HS-5 (cell line): ENCODE results near the gene COL3A1.

ENCODE experiments used
- DNase-seq: peaks from one replicate; pipeline ENCODE4 v3.0.0-alpha.2; 2012; ENCODE audit warnings: low read depth

The COL3A1 gene

DNA sequence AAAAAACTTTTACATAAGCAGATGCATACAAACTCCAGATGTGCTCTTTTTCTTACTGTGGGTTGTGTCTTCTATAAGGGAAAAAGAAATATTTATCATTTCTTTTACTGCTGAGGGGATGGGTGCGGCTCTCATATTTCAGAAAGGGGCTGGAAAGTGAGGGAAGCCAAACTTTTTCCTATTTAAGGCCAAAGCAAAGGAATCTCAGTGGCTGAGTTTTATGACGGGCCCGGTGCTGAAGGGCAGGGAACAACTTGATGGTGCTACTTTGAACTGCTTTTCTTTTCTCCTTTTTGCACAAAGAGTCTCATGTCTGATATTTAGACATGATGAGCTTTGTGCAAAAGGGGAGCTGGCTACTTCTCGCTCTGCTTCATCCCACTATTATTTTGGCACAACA, at the start of gene COL3A1:
COL3A1 (plus strand) TSS at position 210 of the 400 bp plus-strand sequence; CDS start at position 327, 117 bp downstream.
- no peak for DNase-seq

DNA sequence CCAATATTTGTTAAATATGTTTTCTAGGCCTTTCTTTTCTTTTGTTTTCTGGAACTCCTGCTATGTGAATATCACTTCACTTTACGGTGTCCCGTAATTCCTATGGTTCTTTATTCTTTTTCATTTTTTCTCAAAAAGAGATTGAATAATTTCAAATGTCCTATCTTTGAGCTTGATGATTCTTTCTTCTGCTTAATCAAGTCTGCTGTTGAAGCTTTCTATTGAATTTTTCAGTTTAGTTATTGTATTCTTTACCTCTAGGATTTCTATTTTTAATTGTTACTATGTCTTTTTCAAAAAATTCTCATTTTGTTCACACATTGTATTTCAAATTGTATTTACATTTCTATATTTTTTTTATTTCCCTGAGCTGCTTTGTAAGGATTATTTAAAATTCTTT, 45.5 kb upstream of the COL3A1 start:
- no peak for DNase-seq

DNA sequence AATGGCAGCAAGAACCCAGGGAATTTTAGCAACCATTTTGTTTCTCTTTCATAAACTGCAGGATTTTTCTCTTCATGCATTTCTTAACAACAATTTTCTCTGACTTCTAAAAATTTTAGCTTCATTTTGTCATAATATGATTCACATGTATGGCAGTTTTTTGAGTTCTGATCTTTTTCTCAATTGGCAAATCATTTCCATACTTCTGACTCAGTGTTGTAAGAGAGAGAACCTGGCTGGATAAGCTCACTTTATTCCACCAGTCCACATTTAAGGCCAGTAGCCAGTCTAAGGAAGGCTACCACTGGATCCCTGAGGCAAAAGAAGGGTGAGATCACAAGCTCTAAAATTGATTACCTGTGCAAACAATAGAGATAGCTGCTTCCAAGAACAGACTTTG, 42.8 kb upstream of the COL3A1 start:
- DNase-seq = no peak

DNA sequence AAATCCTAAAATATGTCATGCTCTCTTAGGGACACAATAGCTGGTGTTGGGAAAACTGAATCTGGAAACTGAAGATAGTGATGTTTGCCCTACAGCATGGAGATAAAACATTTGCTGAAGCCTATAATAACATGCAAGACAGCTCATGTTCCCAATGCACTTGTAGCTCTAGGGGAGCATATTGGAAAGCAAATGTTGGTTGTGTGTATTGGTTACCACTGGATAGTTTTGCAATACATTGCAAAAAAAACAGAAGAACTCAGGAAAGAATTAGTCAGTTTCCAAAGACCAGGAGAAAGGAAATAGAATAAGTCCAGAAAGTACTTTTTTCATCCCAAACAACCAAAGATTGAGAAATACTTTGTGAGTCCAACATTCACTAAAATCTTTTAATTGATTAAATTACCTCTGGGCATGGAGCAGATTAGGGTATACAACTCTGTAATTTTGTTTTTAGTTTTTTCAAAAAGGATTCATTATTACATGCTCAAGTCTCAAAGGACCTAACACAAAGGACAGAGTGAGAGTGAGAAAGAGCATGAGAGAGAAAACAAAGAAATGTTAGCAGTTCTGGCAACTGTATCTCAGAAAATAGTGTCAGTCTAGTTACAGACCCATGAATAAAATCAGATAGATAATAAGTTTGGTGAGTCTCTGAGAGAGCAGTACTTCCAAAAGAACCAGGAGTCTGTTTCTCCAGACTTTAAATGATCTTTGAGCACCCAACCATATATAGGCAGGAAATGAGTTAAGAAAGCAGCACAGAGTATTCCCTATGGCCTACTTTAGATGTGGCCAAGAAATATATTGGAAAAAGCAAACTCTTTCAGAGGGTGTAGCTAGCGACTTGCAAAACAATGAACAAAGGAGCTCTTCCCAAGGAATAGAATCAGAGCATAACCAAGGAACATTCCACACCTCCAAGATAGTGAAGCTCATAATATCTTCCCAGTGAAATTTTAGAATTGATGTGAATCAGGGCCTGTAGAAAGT, 36.6 kb upstream of the COL3A1 start:
- DNase-seq = no peak

DNA sequence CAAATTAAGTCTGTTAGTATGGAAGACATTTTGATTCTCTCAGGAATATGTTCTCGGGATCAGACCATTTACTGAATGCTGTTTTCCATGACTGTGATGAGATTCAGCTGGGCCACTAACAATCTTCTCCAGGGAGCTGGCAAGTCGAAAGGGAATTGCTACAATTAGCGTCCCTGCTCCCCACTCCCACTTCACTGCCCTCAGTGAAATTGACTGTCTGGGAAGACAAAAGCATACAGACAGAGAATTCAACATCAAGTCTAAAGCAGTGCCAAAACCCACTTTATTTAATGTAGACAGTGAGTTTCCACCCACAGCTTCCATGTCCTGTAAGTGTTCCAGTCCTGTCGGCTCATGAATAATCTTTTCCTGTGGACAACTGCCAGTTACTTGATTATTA, 34.0 kb upstream of the COL3A1 start:
- DNase-seq = no peak

DNA sequence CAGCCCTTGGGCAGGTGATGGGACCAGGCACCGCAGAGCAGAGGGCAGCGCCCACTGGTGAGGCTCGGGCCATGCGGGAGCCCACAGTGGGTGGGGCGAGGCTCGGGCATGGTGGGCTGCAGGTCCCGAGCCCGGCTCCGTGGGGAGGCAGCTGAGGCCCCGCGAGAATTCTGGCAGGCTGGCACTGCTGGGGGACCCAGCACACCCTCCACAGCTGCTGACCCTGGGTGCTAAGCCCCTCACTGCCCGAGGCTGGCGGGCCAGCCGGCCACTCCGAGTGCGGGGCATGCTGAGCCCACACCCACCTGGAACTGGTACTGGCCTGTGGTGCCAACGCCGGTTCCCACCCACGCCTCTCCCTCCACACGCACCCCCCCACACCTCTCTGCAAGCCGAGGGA, 29.7 kb upstream of the COL3A1 start:
- no peak for DNase-seq

DNA sequence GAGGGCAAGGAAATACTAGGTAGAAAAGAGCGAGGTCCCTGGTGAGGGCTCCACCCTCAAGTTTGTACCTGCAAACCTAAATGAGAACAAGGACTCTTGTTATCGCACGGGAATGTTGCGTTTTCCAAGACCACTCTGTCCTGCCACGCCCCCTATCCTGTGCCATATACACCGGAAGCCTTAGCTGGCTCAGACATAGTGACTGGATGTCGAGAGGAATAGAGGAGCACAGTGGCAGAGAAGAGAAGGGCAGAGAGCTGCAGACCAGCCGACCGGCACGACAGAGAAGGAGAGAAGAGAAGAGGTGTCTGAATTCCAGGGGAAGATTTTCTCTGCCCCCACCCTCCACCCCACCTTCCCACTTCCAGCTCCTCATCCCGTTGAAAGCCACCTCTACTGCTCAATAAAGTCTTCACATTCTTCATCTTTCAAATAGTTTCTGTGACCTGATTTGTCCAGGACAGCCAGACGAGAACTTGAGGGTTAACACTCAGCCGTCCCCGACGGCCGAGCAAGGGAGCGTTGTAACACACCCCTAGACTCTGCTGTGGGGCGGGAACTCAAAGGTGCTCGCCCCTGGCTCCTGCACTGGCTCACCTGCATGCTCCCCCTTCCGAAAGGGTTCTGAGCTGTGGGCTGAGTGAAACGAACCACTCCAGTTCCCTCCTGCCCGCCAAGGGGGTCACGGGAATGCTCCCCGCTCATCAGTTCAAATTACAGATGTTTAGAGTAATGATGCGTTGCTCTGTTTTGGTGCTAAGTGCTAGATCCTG, 24.9 kb upstream of the COL3A1 start:
- DNase-seq = no peak

DNA sequence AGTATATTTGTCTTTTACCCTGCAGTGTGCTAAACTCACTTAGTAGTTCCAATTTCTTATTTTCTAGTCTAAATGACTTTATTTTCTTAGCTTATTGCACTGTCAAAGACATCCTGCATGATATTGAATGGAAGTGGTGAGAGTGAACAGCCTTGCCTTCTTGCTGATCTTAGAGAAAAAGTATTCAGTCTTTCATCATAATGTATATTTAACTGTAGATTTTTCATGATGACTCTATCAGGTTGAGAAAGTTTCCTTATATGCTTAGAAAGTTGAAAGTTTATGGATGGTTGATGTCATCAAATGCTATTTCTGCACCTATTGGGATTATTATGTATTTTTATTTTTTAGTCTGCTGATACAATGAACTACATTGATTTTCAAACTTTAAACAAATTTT, 21.3 kb upstream of the COL3A1 start:
- DNase-seq = no peak

DNA sequence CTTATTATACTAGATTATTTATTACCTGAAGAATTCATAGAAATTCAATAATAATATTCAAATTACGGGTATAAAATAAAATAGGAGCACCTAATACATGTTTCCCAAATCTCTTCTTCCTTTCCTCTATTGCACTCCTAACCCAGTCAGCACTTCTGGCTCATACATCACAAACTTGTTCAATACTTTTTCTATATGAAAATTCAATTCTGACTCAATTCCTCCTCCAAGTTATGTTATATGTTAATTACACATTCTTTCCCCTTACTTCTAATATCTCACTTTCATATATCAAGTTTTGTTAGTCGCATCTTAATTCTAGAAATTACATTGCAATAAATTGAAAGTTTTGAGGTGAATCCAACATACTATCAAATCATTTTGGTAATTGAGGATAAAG, 17.9 kb upstream of the COL3A1 start:
- no peak for DNase-seq

DNA sequence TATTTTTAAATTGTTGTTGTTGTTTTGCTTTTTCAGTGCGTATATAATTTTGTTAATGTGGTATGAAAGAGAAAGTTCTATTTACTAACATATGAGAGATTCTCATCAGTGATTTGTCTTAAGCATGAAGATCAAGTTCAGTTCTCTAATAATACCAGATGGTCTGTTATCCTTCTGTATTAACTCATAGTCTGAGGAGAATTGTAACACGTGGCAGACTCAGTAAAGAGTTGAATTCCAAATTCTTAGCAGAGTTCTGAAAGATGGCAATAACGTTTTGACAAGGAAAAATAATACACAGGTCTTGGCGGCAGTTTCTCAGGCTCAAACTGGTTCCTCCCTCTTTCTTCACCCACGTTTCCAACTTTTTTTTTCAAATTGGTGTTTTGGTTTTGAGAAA, 17.2 kb upstream of the COL3A1 start:
- DNase-seq = no peak

DNA sequence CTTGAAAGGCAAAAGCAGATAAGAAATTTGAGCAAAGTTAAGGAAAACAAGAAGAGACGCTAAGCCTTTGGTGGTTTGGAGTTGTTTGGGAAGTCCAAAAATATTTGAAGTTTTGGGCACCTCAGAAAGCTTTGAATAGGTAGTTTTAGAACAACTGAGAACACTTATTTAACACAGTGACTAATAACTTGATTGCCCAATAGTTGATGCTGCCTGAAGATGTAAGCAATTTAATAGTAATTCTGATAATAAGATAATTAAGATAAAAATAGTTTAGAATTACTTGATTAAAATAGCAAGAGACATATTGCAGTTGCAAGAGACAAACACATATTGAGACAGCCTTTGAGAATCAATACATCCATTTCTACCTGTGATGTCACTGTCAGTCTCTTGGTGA, 16.5 kb upstream of the COL3A1 start:
- no peak for DNase-seq

DNA sequence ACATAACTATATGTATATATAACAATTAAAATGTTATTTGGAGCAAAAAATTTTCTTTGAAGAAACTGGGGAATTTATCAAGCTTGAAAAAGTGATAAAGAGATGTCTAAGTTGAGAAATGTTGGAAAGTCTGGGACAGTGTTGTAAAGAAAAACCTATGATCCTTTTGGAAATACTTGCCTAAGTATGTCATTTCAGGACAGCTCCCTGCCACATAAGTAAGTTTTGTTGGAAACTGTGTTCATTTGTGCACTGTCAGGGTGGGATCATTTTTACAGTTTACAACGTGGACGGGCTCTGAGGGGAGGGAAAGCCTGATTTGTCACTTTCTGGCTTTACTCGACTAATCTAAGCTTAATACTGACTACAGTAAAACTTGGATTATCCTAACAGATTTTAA, 10.4 kb upstream of the COL3A1 start:
- DNase-seq = no peak

DNA sequence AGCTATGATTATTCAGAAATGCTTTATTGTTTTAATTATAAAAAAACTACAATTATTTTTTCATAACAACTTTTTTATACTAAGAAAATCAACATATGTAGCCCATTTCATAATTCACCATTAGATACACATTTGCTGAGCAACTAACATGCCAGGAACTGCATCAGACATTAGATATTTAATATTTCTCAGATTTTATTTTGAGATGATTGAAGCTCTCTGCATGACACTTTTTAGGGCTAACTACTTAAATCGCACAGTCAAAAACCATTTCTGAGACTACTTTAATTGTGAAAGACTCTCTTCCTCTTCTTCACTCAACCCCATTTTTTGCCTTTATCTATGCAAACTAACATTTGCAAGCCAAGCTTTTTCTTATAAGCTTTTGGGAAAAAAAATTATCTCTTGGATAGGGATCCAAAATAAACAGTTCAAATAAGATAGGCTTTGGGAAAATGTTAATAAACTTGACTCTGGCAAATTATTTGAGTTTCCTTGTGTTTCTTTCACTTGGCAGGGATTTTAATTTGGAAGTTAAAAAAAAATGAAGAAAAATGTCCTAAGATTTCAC, 9.1 kb upstream of the COL3A1 start:
- DNase-seq = no peak

DNA sequence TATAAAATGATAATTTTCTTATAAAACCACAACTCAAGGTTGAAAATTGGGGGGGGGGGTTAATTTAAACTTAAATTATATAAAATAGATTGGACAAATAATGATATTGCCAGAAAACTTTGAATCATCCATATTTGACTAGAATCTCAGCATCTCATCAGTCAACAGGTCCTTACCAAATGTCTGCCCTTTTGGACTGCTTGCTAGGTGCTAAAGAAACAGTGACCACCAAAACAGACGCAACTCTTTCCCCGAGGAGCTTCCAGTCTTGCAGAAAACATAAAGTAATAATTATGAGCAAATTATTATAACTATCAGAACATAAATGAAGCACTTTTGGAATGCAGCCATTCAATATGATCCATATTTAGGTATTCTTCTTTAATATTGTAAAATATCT, 8.6 kb upstream of the COL3A1 start:
- no peak for DNase-seq

DNA sequence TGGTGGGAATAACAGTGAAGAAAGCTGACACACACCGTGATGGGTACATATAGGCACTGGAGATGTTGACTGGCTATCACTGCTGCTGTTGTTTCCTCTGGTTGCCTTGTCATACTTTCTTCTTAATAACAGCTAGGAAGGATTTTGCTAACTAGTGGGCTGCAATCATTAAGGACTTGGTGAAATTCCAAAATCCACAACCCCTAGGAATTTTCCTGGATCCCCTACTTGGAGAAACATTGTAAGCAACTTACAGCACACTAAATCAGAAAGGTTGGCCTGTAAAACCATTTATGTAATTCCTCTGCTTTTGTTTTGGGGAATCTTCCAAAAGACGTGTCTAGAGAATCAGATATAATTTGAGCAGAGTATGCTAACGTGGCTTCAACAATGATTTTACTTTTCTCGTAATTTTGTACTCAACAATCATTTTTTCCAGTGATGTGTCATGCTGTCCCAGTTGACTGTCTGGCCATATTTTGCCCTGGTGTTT, 8.0 kb upstream of the COL3A1 start:
- DNase-seq = no peak

DNA sequence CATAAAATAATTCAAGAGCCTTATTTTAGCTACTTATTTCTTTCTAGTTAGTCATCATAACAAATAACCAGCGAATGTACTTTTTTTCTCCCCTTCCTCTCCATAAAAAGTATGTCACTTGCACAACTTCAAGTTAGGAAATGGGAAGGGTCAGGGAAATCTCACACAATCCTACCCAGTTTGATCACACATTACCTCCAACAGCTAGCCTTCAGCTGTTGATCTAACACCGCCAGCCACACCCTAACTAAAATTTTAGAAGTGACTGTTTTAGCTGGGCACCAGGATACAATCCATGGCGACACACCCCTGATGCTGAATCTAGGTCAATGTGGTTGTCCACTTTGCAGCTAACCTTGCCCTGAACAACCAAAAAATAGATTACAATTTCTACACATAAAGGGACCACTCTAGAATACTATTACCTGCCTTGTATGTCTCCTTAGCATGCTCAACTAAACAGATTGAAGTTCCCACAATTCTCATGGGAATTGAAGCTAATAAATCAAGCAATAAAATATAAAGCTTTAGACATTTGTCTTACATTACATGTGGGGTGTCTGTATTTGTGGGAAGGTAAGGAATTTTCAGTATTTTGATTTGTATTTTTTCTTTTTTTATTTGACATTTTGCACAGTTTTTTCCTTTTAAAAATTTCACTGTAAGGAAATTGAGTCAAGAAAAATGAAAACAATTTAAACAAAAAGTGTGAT, 7.3 kb upstream of the COL3A1 start:
- DNase-seq = no peak

DNA sequence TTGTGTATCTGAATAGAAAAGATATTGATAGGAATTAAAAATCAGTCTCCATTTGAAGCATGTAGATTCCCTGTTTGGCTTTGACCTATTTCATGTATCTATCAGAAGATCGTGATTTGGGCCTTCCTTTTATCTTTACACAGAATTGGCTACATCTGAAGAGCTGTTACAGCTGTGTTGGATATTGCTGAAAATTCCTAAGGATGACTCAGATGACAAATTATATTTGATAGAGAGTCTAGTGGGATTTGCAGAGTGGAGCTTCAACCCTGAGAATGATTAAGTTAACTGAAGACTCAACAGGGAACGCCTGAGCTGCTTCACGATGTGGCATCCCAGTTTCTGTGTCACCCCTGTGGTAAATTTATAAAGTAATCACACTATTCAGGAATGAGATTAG, 4.9 kb upstream of the COL3A1 start:
- peak; percentile 86 for DNase-seq

DNA sequence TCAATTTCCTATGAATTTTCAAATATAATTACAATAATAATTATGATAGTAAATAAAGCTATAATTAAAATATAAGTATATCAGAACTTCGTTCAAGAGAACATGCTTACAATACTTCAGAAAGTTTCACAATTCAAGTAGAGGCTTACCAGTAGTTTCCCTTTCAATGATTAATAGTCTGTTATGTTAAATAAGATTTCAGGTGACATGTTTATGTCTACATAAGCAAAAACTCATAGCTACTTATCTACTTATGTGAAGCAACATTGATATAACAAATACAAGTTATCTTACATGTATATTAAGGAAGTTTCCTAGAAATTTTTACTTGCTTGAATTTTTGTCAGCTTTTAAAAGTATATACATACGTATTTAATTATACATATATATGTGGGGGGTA, 4.5 kb upstream of the COL3A1 start:
- no peak for DNase-seq

DNA sequence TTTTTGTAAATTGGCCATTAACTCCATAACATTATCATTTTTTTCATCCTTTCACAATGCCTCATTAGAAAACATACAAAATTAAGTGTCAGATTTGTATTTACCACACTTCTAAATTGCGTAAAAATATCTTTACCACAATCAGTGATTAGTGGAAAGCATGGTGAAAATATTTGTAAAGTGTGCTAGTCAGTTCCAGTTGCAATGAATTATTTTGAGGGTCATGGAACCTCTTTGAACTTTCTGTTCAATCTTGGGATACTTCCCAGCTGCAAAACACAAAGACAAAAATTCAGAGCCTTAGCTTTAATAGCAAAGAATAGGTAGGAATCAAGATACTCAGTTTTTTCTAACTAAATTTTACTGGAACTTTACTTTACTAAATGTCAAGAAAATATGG, 4.0 kb upstream of the COL3A1 start:
- no peak for DNase-seq

DNA sequence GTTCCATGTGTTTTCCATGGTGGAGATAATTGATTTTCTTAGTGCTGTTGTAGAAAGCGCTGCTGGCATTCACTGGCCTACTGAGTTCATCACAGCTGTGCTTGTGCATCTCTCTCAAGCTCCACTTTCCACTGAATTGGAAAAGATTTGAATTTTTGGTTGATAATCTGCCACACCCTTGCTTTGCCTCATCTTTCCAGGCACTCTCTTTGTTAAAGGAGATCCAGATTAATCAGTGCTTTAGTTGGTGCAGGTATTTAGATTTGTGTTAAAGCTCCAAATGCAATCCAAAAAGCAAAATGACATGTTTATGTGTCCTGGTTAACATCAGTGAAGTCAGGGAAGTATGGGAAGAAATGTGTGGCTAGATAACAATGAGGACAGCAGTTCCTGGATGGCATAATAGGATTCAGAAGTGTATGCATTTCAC, 2.7 kb upstream of the COL3A1 start:
- no peak for DNase-seq

DNA sequence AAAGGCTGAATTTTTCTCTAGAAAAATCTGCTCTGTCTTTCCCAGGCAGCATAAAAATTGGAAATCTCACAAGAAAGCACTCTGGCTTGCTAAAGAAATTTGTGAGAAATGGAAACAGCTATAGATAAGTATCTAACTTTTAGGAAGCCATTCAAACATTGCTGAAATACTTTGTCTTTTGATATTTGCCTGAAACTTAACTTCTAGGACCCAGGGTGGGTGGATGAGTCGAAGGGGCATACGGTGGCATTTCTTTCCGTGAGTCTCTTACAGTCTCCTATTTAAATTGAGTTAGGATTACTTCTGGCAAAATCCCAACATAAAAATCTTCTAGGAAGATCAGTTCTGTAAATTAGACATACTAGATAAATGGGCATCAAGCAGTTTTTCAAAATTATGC, 532 bp upstream of the COL3A1 start:
- DNase-seq = no peak

DNA sequence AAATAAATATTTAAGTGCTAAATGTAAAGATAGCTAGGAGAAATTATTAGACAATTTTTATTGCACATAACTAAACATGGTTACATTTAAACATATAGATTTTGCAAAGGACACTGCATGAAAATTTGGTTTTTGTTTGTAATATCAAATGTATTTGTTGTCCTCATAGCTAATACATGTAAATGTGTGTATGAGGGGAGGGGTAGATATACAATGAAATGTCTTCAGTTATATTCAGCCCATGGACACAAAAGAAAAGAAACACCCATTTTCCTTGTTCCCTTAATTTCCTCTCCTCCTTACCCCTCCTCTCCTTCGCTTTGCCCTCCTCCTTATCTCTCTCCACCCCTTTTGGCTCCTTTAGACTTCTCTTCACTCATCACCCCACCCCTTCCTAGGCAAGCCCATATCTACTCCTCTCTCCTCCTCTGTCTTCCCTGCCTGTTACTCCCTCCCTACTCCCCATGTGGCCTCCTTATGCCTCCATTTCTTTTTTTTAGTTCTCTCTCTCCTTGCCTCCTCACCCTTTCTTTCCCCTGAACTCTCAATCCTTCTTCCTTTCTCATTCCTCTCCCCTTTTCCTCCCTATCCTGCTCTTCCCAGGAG, 1.4 kb downstream of the COL3A1 start:
- no peak for DNase-seq
